Globus pallidus (tissue), 1 donor: ENCODE data around the gene C1orf216.
"Not testable (repeated sequence)": the region's sequence is repeated elsewhere in the genome, so short reads cannot be mapped to it uniquely, and the experiment has no call there.

Experiments
- DNase-seq: peaks from one replicate; pipeline ENCODE4 v3.0.0-alpha.2; 2015; ENCODE audit warnings: low spot score

Gene C1orf216

GRCh38 chr1:35706846-35707600, 11.7 kb downstream of the C1orf216 start:
- DNase-seq: no peak

DNA sequence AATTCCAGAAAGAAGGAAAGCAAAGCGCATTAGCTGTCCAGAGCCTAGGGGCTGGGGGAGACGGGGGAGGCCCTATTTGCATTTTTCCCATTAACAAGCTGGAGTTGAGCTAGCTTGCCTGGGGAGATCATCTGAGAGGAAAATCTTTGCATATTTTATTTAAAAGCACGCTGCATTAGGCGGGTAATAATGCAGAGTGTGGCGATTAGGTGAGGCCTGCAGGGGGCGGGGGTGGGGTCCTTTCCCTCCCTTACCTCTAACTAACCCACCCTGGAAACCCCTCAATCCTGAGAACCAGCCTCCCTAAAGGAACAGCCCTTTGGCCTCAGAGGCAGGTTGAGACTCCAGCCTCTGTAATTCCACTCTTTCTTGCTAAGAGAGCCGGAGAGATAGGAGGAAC, 16.2 kb downstream of the C1orf216 start:
- no peak for DNase-seq

- DNase-seq: not testable (repeated sequence)
Measured at GRCh38 chr1:35699152-35699551, 19.5 kb downstream of the C1orf216 start.

GRCh38 chr1:35692317-35692716, 26.4 kb downstream of the C1orf216 start:
- DNase-seq: no peak

GRCh38 chr1:35691571-35692220, 27.0 kb downstream of the C1orf216 start:
- DNase-seq: no peak

GRCh38 chr1:35691080-35691479, 27.6 kb downstream of the C1orf216 start:
- no peak for DNase-seq

GRCh38 chr1:35690103-35690502, 28.6 kb downstream of the C1orf216 start:
- not testable (repeated sequence) for DNase-seq

GRCh38 chr1:35688161-35688560, 30.5 kb downstream of the C1orf216 start:
- DNase-seq: no peak

DNA sequence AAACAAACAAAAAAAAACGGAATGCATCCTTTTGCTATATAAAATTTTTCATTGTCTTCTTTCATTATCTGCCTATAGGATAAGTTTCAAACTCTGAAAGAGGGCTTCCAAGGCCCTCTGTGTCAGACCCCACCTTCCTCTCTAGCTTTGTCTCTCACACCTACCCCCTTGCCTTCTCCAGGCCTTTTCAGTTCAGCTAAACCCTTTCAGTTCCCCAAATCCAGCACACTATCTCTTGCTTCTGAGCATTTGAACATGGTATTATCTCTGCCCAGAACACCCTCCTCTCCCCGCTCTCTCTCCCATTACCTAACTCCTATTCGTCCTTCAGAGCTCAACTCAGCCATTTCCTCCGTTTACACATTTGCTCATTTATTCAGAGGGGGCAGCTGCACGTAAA, 35.7 kb downstream of the C1orf216 start:
- no peak for DNase-seq

DNA sequence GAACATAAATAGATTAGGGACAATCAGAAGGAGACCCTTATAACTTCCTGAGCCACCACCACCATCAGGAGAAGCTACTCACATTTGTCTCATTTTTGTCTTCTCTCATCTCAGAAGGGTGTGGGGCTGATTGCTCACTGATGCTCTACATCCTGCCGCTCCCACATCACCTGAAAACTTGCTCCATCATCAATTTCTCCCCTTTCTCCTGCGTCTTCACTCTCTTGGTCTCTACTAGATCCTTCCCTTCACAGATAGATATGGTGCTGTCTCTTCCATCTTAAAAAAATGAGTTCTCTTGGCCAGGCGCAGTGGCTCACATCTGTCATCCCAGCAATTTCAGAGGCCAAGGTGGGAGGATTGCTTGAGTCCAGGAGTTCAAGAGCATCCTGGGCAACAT, 38.4 kb downstream of the C1orf216 start:
- no peak for DNase-seq

DNA sequence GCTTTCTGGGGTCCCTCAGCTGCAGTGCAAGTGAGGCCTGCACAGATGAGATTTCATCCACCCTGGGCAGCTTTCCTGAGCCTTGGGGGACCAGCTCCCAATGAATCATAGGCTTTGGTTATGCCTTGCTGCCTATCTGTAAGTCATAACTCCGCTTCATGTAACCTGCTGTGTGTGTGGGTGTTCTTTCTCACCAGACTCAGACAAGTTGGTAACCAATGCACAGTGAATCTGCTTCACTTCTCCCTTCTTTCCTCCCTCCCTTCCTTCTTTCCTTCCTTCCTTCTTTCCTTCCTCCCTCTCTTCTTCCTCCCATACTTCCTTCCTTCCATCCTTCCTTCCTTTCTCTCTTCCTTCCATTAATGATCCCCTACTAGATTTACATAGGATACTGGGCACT, 42.9 kb downstream of the C1orf216 start:
- no peak for DNase-seq

- DNase-seq: no peak
Measured at GRCh38 chr1:35674111-35674510, 44.6 kb downstream of the C1orf216 start.

DNA sequence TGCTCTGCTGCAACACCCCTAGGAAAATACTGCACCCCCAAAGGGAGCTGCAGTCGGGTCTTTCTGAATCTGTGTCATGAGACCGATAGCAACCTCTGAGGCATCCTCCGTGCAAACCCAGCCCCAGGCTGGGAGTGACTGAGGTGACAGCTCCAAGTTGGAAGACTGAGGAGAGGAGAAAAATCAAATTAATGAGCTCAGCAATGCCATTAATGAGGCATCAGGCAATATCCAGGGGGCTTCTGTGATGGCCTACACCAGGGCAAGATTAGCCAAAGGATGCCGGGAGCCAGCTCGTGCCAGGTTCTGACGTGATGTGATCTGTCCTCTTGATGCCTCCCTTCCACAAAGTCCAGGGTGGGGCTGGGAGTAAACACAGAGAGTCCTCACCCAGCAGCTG, 46.6 kb downstream of the C1orf216 start:
- no peak for DNase-seq

GRCh38 chr1:35668506-35668905, 50.2 kb downstream of the C1orf216 start:
- DNase-seq: no peak

DNA sequence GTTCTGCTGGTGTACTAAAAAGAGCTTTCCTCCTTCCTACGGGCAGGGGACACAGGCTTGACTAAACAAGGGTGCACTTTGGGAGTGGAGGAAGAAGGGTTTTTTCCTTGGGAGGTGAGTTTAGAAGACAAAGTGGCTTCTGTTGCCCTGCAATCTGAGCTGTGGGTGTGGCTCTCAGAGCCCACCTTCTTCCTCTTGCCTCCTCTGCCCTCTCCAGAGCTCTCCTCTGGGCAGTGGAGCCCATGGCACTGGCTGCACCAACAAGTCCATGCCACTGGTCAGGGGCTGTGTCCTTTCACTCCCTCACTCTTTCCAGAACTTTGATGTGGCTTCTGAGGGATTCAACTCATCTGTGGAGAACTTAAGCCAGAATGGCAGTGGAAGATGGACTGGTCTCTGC, 51.8 kb downstream of the C1orf216 start:
- DNase-seq: no peak

GRCh38 chr1:35666216-35666615, 52.5 kb downstream of the C1orf216 start:
- DNase-seq: no peak
